ENCODE data around the gene FANCB.

Gene FANCB

DNA sequence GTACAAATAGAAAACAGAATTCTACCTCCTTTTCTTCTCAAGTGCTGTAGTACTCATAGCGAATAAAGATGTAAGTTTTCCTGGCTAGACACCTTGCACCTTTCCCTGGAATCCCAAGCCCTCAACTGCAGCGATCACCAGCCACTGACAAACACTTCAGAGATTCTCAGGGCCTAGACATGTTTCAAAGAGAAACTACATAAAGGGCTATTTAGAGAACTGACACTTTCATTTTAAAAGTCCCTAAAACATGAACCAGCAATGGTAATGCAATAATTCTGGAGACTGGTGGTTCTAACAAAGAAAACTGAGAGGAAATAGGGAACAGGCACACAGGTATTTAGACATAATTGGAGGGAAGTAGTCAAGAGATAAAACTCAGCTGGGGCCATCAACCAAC, 35.7 kb downstream of the FANCB start:
- no peak for DNase-seq (ENCODE audit: low read depth in 2 of 2)

DNA sequence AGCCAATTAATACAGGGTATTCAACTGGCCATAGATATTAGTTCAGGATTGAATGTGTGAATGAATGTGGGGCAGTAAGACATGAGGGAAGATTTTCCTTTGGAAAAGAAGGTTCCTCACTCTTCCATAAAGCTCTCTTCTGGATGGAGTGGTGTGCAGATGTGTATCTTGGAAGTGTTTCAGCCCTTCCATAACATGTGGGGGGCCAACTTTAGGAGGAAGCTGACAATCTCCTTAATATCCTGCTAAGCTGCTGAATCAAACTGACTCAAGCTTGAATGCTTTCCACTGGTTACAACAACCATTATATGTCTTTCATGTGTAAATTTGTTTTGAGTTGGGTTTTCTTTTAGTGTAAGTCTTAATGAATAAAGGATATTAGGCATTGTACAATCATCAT, 40.3 kb downstream of the FANCB start:
- no peak for DNase-seq (ENCODE audit: low read depth in 2 of 2)

DNA sequence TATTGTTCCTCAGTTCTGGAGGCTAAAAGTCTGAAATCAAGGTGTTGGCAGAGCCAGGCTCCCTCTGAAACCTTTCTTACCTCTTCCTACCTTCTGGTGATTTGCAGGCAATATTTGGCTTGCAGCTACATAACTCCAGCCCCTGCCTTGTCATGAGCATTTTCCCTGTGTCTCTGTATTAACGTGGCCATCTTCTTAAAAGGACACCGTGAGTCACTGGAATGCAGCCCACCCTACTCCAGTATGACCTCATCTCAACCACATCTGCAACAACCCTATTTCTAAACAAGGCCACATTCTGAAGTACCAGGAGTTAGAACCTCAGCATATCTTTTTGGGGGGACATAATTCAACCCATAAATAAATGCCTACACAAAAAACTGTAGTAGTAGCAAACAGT, 40.7 kb downstream of the FANCB start:
- DNase-seq (ENCODE audit: low read depth in 2 of 2) = no peak

DNA sequence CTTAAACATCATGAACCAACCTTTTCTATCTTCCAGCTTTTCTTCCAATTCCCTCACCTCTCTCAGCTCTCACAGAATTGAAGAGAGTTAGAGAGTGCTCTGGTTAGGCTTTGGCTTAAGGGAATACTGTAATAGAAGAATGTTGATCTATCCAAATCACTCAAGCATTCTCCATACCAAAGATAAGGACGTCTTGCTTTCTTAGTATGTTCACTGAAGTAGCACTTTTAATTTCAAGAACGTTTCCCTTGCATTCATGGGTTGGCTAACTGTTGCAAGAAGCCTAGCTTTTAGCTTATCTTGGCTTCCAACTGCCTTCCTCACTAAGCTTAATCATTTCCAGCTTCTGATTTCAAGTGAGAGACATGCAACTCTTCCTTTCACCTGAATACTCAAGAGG, 43.2 kb downstream of the FANCB start:
- DNase-seq (ENCODE audit: low read depth in 2 of 2) = no peak

DNA sequence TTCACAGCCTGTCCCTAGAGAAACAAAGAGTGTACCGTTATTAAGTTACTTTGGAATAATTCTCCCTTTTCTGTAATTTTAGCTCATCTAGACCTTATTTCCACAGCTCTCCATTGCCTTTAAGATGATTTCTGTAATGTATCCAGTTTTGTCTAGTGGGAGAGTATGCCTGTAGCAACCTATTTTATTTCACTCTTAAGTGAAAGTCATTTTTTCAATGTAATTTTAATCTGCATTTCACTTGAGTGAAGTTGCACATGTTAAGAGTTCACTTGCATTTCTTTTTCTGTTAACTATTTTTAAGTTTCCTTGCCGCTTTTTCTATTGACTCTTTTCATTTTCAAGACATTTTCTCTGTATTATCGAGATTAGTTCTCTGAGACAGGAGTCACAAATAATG, 46.5 kb downstream of the FANCB start:
- no peak for DNase-seq (ENCODE audit: low read depth in 2 of 2)

DNA sequence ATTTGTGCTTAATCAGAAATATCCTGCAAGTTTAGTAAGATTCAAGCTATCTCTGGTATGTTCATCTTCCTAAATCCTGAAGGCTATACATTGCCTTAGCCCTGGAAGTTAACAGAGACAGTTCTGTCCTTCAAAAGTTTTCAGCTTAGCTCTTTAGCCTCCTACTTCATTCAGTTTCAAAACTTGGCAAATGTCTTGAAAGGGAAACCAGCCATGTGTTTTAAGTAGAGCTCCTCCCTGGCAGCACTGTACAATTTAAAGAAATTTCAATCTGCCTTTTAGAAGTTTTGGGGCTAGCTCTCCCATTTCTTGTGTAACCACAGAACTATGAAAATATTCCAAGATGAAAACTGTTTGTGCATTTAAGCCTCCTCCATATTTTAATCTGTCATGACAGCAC, 47.0 kb downstream of the FANCB start:
- no peak for DNase-seq (ENCODE audit: low read depth in 2 of 2)

DNA sequence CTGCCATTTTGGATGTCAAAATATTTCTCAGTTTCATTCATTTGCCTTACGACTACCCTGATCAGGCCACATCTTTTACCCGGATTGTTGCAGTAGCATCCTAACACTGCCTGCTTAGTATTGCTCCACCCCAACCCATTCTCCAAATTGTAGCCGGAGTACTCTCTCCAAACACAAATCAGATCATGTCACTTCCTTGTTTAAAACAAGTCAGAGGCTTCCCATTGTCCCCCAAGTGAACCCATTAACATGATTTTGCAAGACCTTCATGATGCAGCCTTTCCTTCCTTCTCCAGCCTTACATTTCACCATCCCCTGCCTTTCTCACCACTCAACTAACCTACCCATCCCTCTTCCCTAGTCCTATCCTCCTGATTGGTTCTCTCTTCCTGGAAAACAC, 53.1 kb downstream of the FANCB start:
- DNase-seq (ENCODE audit: low read depth in 2 of 2) = no peak

DNA sequence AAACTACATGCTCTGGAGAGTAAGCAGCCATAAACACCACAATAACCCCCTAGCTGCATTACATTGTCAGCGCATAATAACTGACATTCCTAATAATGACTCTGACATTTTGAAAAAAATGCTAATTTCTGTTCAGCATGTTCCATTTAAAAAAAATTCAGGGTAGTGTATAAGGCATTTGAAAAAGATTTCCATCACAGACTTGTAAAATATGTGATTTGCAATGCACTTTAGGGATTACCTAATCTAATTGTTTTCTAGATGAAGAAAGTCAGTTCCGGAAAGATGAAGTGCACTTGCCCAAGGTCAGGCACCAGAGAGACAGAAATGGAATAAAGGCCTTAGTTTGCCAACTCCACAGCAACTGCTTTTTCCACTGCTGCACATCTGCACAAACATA, 55.3 kb downstream of the FANCB start:
- DNase-seq (ENCODE audit: low read depth in 2 of 2) = no peak

DNA sequence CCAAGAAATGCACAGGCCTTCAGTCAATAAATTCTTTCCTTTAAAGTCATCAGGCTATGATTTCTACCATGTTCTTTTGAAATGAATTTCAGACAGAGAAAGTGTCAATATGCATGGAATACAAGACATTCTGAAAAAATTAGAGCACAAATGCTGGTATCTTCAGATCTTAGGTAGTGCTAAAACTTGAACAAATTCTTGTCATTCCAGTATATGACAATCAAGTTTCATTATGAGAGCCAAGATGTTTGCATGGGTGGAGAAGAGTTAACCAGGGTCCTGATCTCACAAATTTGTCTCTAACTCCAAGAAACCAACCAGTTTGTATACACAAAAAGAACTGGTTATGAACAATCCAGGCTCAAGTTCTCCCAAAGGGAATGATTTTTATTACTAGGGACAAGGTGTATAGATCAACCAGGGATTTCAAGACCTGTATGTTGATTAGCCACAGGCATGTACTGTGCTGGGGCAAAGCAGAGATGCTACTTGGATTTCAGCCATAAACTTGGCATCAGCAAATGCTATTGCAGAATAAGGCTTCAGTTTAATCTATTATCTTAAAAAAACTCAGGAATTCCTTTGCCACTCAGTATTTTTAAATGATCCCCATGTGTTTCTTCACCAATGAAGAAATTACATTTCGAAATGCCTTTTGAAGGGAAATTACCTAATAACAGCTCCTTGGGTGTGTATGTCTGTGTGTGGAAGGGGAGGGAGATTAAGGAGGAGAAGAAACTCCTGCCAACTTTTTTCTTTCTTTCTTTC, 69.7 kb downstream of the FANCB start:
- DNase-seq (ENCODE audit: low read depth in 2 of 2) = no peak

DNA sequence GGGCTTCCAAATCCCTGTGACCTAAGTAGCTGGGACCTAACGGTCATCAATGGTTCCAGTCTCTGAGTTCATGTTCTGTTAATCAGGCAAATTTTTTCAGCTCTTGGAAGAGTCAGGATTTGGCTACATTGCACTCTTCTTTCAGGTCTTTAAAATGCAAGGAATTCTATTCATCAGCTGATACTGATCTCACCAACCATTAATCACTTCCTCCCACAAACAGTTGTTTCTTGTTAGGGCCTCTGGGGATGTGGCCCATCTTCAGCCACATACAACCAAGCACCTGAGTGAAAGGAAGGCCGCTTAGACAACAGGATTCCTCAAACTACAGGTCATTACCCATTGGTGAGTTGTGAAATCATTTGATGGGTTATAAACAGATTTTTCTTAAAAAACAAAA, 71.7 kb downstream of the FANCB start:
- no peak for DNase-seq (ENCODE audit: low read depth in 2 of 2)

DNA sequence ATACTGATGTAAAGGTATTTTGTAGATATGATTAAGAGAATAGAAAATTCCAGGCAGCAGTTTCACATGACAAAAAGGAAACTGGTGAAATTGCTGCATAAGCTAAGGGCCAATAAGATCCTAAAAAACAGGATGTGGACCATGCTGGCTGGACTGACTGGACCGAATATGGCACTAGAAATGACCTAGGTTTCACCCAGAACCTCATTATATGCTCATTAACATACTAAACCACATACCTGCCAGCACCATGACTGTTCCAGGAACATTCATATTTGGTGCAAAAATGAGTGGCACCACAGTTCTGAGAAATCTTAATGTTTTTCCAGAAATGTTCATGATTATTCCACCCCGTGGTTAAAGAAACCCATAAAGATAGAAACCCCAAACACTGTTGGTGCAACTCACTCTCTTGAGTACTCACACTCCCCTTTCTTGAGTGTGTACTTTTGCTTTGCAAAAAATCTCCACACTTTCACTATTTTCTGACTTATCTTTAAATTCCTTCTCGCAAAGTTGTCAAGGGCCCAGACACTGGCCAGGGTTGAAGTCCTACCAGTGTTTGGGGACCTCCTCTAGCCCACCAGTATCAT, 74.0 kb downstream of the FANCB start:
- no peak for DNase-seq (ENCODE audit: low read depth in 2 of 2)
